CD4-positive, CD25-positive, alpha-beta regulatory T cell (primary cell): Measurements from ENCODE around the gene CHKA. TPM values are rescaled to one million over a fixed set of nuclear protein-coding genes. Genes with fewer than 3 reads are reported as not detected.

Experiments used
- ATAC-seq, 2 donors: fragments of 150-1000 bp; cut with Tn5 transposase; one replicate each; pipeline ENCODE4 v1.10.0; 2021; ENCODE audit warnings: low read depth in 2 of 2, moderate number of reproducible peaks in 2 of 2, moderate library complexity in 1 of 2
- DNase-seq, 3 donors: peaks; one replicate each; pipeline versions ENCODE4 v3.0.0 to v3.0.0-alpha.2; 2012 to 2022; ENCODE audit warnings: mixed read lengths in 1 of 3
- H3K27ac ChIP-seq: one replicate; pipeline ENCODE4 v1.7.0; 2013; ENCODE audit warnings: mild to moderate bottlenecking, low read length; ENCODE audit not compliant: insufficient read depth, poor library complexity, severe bottlenecking
- H3K27me3 ChIP-seq: one replicate; pipeline ENCODE4 v1.7.0; 2013; ENCODE audit warnings: low read length; ENCODE audit not compliant: control insufficient read depth, insufficient read depth
- H3K36me3 ChIP-seq: one replicate; pipeline ENCODE4 v1.7.0; 2013; ENCODE audit warnings: mild to moderate bottlenecking, low read length, moderate library complexity; ENCODE audit not compliant: control insufficient read depth, insufficient read depth
- H3K4me1 ChIP-seq: 2 replicates; pipeline ENCODE4 v1.7.0; 2013; ENCODE audit warnings: mild to moderate bottlenecking, low read length; ENCODE audit not compliant: insufficient read depth, control insufficient read depth, poor library complexity, severe bottlenecking
- H3K4me3 ChIP-seq: one replicate; pipeline ENCODE4 v1.7.0; 2013; ENCODE audit warnings: low read depth, mild to moderate bottlenecking, low read length, moderate library complexity
- H3K9me3 ChIP-seq, 2 experiments: 1 replicate in 1 of 2; 2 replicates in 1 of 2; pipeline ENCODE4 v1.7.0; 2013; ENCODE audit warnings: low read length in 2 of 2, mild to moderate bottlenecking in 1 of 2, moderate library complexity in 1 of 2; ENCODE audit not compliant: control insufficient read depth in 2 of 2
- H3K27ac Mint-ChIP-seq, 3 donors: one replicate each; pipeline ENCODE4 v1.8.0; 2020 to 2022; ENCODE audit warnings: mild to moderate bottlenecking in 3 of 3, mixed read lengths in 3 of 3, moderate library complexity in 2 of 3
- H3K27me3 Mint-ChIP-seq: one replicate; pipeline ENCODE4 v1.8.0; 2022; ENCODE audit warnings: mild to moderate bottlenecking, mixed read lengths
- H3K36me3 Mint-ChIP-seq: one replicate; pipeline ENCODE4 v1.8.0; 2020; ENCODE audit warnings: mixed read lengths
- H3K4me1 Mint-ChIP-seq, 4 donors: one replicate each; pipeline ENCODE4 v1.8.0; 2020 to 2022; ENCODE audit warnings: mixed read lengths in 4 of 4, mild to moderate bottlenecking in 1 of 4
- H3K4me3 Mint-ChIP-seq, 4 donors: one replicate each; pipeline ENCODE4 v1.8.0; 2020 to 2022; ENCODE audit warnings: mild to moderate bottlenecking in 4 of 4, mixed read lengths in 4 of 4, moderate library complexity in 3 of 4
- H3K9me3 Mint-ChIP-seq, 7 donors: one replicate each; pipeline ENCODE4 v1.8.0; 2020 to 2022; ENCODE audit warnings: mixed read lengths in 7 of 7, mild to moderate bottlenecking in 3 of 7, moderate library complexity in 2 of 7
- polyA plus RNA-seq, 4 donors: library from polyadenylated mRNA; unstranded; fragments of 300-500 nt; fragmentation: Illumina TruSeq; gene quantifications; one replicate each; pipeline ENCODE4 v1.2.3, GENCODE V29; 2021
- total RNA-seq: library from RNA; stranded (reverse); gene quantifications from one replicate; pipeline ENCODE4 v1.2.3, GENCODE V29; 2022

CHKA gene
- total and polyA plus RNA-seq, 5 donors from 2014 or later = 0.76 to 8.1 (median 1.2) TPM

- DNase-seq (no peak), ATAC-seq (no peak)
- Mint-ChIP-seq H3K27me3 (no peaks in the 10 kb centered on the region), H3K27ac (peak overlapping the region in 1 of 3 donors; percentile 17), H3K4me1 (no peaks in the 10 kb centered on the region), H3K9me3 (no peaks in the 10 kb centered on the region), H3K36me3 (peaks cover 44% of the 10 kb centered on the region), H3K4me3 (no peak overlapping the region)
- no peaks in the 10 kb centered on the region for H3K4me1 ChIP-seq
- no peak overlapping the region for H3K27ac ChIP-seq
- H3K36me3 ChIP-seq = peaks cover 29% of the 10 kb centered on the region
- H3K4me3 ChIP-seq = no peak overlapping the region
- H3K9me3 ChIP-seq = no peaks in the 10 kb centered on the region
- H3K27me3 ChIP-seq = no peaks in the 10 kb centered on the region
Observed at GRCh38 chr11:68160100-68160695, 39.0 kb upstream of the CHKA start.

- Mint-ChIP-seq H3K4me1 (no peaks in the 10 kb centered on the region), H3K27ac (no peak overlapping the region), H3K9me3 (no peaks in the 10 kb centered on the region), H3K27me3 (no peaks in the 10 kb centered on the region), H3K4me3 (no peak overlapping the region), H3K36me3 (peaks cover 44% of the 10 kb centered on the region)
- Histone ChIP-seq H3K27me3 (no peaks in the 10 kb centered on the region), H3K36me3 (peaks cover 29% of the 10 kb centered on the region), H3K9me3 (no peaks in the 10 kb centered on the region), H3K4me3 (no peak overlapping the region), H3K27ac (no peak overlapping the region), H3K4me1 (no peaks in the 10 kb centered on the region)
- no peak for DNase-seq
- ATAC-seq = no peak
Observed at GRCh38 chr11:68159665-68160064, 38.5 kb upstream of the CHKA start.

GRCh38 chr11:68159161-68159560 lies 38.0 kb upstream of the CHKA start:
- no peaks in the 10 kb centered on the region for H3K4me1 Mint-ChIP-seq
- Histone ChIP-seq H3K27ac (no peak overlapping the region), H3K4me1 (no peaks in the 10 kb centered on the region), H3K36me3 (peaks cover 24% of the 10 kb centered on the region), H3K27me3 (no peaks in the 10 kb centered on the region), H3K4me3 (no peak overlapping the region), H3K9me3 (no peaks in the 10 kb centered on the region)
- H3K4me3 Mint-ChIP-seq = no peak overlapping the region
- no peak for DNase-seq
- no peak for ATAC-seq
- H3K36me3 Mint-ChIP-seq = peaks cover 44% of the 10 kb centered on the region
- H3K9me3 Mint-ChIP-seq = no peaks in the 10 kb centered on the region
- no peak overlapping the region for H3K27ac Mint-ChIP-seq
- H3K27me3 Mint-ChIP-seq = no peaks in the 10 kb centered on the region

- Histone ChIP-seq H3K27me3 (no peaks in the 10 kb centered on the region), H3K27ac (no peak overlapping the region), H3K4me1 (no peaks in the 10 kb centered on the region), H3K9me3 (no peaks in the 10 kb centered on the region), H3K36me3 (peaks cover 20% of the 10 kb centered on the region), H3K4me3 (no peak overlapping the region)
- Mint-ChIP-seq H3K27ac (no peak overlapping the region), H3K4me1 (no peaks in the 10 kb centered on the region), H3K4me3 (no peak overlapping the region), H3K9me3 (no peaks in the 10 kb centered on the region), H3K27me3 (no peaks in the 10 kb centered on the region), H3K36me3 (peaks cover 44% of the 10 kb centered on the region)
- no peak for DNase-seq
- ATAC-seq = no peak
Observed at GRCh38 chr11:68158580-68158979, 37.4 kb upstream of the CHKA start.

DNA sequence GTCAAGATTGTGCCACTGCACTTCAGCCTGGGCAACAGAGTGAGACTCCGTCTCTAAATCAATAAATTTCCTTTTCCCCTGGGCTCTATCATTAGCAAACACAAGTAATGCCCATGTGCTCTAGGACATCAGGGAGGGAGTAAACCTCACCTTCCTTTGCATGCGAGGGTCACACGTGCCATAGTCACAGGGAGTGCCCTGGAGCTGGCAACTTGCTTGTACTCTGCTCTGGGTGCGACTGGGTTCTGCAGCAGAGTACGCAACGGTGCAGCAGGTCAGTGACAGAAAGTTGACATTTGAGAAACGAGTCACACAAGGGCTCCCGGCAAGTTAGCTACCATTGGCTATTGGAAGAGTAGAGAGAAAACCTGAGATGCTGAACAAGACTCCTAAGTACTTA lies 32.6 kb upstream of the CHKA start:
- peak overlapping the region in 1 of 3 donors; percentile 25 for H3K27ac Mint-ChIP-seq
- no peaks in the 10 kb centered on the region for H3K27me3 Mint-ChIP-seq
- H3K27ac ChIP-seq = no peak overlapping the region
- H3K36me3 ChIP-seq = peaks cover 12% of the 10 kb centered on the region
- peaks cover 0 to 4% (median 1%) of the 10 kb centered on the region in 4 donors for H3K4me1 Mint-ChIP-seq
- H3K9me3 Mint-ChIP-seq = no peaks in the 10 kb centered on the region
- no peaks in the 10 kb centered on the region for H3K9me3 ChIP-seq
- ATAC-seq (no peak), DNase-seq (no peak)
- peaks cover 17% of the 10 kb centered on the region for H3K36me3 Mint-ChIP-seq
- H3K27me3 ChIP-seq = no peaks in the 10 kb centered on the region
- no peak overlapping the region for H3K4me3 Mint-ChIP-seq
- H3K4me3 ChIP-seq = no peak overlapping the region
- H3K4me1 ChIP-seq = no peaks in the 10 kb centered on the region

DNA sequence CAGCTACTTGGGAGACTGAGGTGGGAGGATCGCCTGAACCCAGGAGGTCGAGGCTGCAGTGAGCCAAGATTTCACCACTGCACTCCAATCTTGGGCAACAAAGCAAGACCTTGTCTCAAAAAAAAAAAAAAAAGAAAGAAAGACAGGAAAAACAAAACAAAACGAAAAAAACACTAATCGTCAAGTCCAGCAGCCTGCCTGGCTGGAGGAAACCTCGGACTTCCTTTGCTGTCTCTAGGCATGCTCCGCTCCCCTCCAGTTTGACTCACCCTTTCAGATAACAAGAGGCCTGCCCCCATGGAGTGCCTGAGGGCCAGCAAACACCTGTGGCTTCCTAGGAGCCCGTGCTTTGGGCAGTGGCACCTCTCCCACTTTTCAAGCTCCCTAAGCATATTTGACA lies 28.8 kb upstream of the CHKA start:
- Histone ChIP-seq H3K27me3 (no peaks in the 10 kb centered on the region), H3K27ac (no peak overlapping the region), H3K4me1 (no peaks in the 10 kb centered on the region), H3K36me3 (no peaks in the 10 kb centered on the region), H3K4me3 (no peak overlapping the region), H3K9me3 (no peaks in the 10 kb centered on the region)
- Mint-ChIP-seq H3K27me3 (no peaks in the 10 kb centered on the region), H3K4me1 (peaks cover 0 to 4% (median 1%) of the 10 kb centered on the region in 4 donors), H3K9me3 (no peaks in the 10 kb centered on the region), H3K4me3 (no peak overlapping the region), H3K27ac (no peak overlapping the region), H3K36me3 (no peaks in the 10 kb centered on the region)
- ATAC-seq (no peak), DNase-seq (no peak)

DNA sequence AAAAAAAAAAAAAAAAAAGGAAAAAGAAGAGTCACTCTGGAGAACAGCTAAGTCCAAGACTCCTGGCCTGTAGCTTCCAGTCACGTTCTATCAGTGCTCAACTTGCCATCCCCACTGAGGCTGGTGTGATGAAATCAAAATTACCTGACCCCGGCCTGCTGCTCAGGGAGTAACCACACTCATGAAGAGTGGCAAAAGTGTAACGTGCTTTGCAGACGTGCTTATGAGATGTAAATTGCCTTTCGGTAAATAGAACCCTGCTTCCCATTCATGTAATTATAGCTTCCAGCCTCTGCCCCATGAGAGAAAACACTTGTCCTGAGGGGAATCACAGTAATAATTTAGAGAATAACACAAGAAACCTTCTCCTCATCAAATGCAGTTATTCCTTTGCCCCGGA lies 28.2 kb upstream of the CHKA start:
- no peaks in the 10 kb centered on the region for H3K36me3 Mint-ChIP-seq
- Histone ChIP-seq H3K36me3 (no peaks in the 10 kb centered on the region), H3K9me3 (no peaks in the 10 kb centered on the region), H3K27ac (no peak overlapping the region), H3K27me3 (no peaks in the 10 kb centered on the region), H3K4me3 (no peak overlapping the region), H3K4me1 (no peaks in the 10 kb centered on the region)
- no peaks in the 10 kb centered on the region for H3K27me3 Mint-ChIP-seq
- no peak for ATAC-seq
- H3K27ac Mint-ChIP-seq = no peak overlapping the region
- H3K4me3 Mint-ChIP-seq = no peak overlapping the region
- DNase-seq = no peak
- no peaks in the 10 kb centered on the region for H3K9me3 Mint-ChIP-seq
- H3K4me1 Mint-ChIP-seq = peaks cover 0 to 4% (median 1%) of the 10 kb centered on the region in 4 donors

- Histone ChIP-seq H3K27ac (no peak overlapping the region), H3K4me1 (no peaks in the 10 kb centered on the region), H3K27me3 (no peaks in the 10 kb centered on the region), H3K36me3 (no peaks in the 10 kb centered on the region), H3K9me3 (no peaks in the 10 kb centered on the region), H3K4me3 (no peak overlapping the region)
- no peak for DNase-seq
- Mint-ChIP-seq H3K36me3 (no peaks in the 10 kb centered on the region), H3K27ac (no peak overlapping the region), H3K9me3 (no peaks in the 10 kb centered on the region), H3K4me3 (no peak overlapping the region), H3K4me1 (peaks cover 0 to 4% (median 1%) of the 10 kb centered on the region in 4 donors), H3K27me3 (no peaks in the 10 kb centered on the region)
- no peak for ATAC-seq
Observed at GRCh38 chr11:68148879-68149278, 27.7 kb upstream of the CHKA start.
